GM12892 (cell line): ENCODE results near the gene DYNLT2.
A peak's percentile ranks its signal among the peaks of the same experiment; 100 is the strongest.

Source experiments
- DNase-seq: peaks from one replicate; pipeline ENCODE4 v3.0.0; 2011; ENCODE audit not compliant: insufficient read length
- FAIRE-seq: peaks from 2 replicates; lab custom pipeline; 2011; peaks lifted over from hg19 to GRCh38; lab: Jason Lieb, UNC
- POLR2A ChIP-seq: IDR thresholded peaks from 2 replicates; pipeline ENCODE4 v1.6.1; 2011; ENCODE audit warnings: low read depth, low read length, control low read depth
- POLR2AphosphoS5 ChIP-seq: IDR thresholded peaks from 2 replicates; pipeline ENCODE4 v1.6.1; 2011; ENCODE audit warnings: low read depth, low read length, control low read depth
- TAF1 ChIP-seq: IDR thresholded peaks from 2 replicates; pipeline ENCODE4 v1.6.1; 2011; ENCODE audit warnings: low read depth, mild to moderate bottlenecking, control low read depth, low read length, borderline replicate concordance

Gene DYNLT2

DNA sequence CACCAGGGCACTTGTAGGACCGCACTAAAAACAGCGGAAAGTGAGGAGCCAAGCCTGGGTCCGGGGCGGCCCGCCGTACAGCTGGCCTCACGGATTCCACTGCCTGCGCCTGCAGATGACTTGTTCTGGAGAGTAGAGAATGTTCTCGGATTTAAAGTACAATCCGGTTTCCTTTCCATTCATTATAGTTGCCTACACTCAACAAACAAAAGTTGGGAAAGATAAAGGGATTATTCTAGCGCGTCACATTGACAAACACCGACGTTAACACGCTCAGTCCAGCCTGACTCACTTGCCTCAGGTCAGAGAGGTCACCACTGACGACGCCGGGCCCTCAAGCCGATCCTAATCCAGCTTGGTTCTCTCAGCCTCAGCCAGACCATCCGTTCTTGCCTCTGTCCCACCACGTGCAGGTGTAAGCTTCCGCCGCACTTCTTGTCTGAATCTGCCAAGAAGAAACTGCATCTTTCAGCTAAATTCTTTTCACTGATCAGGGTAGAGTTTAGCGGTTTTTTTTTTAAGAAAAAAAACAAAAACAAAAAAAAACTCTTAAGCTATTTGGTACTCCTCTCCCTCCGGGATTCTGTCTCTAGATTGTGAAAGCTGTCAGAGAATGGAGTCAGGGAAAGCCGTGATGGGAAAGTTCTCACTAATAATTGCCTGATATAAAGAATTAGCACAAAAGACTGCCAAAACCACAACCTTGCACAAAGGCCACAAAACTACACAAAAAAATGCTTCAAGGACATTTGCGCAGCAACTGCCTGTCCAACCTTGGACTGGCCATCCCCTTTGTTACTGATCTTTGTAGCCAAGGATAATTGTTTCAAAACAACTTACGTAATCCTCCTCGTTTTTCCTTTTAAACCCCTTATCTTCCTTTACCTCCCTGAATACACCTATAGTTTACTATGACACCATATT is 26.0 kb downstream of the DYNLT2 start:
- TF ChIP-seq POLR2A = no peak
- TF ChIP-seq POLR2AphosphoS5 = no peak
- no peak for TF ChIP-seq TAF1
- peak; percentile 67 for FAIRE-seq
- DNase-seq = no peak

DNA sequence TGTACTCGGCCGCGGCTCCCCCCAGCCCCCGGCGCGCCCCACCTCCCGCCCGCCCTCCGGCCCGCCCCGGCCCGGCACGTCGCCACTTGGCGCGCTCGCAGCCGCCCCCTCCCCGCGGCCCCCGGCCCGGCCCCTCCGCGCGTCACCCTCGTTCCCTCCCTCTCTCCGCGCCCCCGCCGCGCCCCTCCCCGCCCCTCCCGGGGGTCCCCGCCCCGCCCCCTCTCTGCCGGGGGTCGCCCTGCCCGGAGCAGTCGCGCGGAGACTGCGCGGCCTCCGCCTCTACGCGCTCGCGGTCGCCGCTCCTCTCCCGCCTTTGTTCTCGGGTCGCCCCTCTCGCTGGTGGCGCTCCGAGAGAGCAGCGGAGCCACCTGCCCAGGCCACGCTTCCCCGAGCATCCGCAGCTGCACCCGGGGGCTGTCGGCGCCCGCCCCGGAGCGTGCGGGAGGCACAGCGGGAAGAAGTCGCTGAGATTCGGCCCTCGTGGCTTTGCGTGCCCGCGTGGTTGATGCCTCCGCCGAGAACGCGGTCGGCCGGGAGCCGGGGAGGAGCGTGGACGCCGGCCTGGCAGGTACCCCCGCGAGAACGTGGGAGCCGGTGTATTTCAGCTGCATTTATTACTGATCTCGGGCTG is 26.8 kb downstream of the DYNLT2 start, which contains the start of gene PHF10:
Gene PHF10, minus strand, starts transcription at position 7 of the 631 bp plus-strand sequence. CDS start 569 bp downstream, outside the sequence.
- TF ChIP-seq POLR2AphosphoS5 (no peak), POLR2A (peak; percentile 27; the same call in 1 of the 2 replicates)
- peak; percentile 83 for FAIRE-seq
- peak; percentile 56 for DNase-seq

DNA sequence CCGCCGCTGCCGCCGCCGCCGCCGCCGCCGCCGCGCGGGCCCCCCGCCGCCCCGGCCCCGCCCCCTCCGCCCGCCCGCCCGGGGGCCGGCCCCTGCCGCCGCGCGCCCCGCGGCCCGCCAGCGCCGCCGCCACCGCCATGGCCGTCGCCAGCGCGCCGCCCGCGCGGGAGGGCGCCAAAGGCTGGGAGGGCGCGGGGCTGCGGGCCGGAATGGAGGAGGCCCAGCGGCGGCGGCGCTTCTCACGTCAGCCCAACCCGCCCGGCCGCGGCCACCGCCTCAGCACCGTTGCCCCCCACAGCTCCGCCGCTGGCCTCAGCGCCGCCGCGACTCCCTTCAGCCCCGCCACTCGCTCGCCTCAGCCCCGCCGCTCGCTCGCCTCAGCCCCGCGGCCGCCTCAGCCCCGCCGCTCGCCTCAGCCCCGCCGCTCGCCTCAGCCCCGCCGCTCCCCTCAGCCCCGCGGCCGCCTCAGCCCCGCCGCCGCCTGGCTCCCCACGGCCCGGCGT is 27.3 kb downstream of the DYNLT2 start:
- FAIRE-seq = no peak
- TF ChIP-seq POLR2A (peak; percentile 20; the same call in 1 of the 2 replicates), POLR2AphosphoS5 (no peak)
- peak; percentile 44 for DNase-seq

DNA sequence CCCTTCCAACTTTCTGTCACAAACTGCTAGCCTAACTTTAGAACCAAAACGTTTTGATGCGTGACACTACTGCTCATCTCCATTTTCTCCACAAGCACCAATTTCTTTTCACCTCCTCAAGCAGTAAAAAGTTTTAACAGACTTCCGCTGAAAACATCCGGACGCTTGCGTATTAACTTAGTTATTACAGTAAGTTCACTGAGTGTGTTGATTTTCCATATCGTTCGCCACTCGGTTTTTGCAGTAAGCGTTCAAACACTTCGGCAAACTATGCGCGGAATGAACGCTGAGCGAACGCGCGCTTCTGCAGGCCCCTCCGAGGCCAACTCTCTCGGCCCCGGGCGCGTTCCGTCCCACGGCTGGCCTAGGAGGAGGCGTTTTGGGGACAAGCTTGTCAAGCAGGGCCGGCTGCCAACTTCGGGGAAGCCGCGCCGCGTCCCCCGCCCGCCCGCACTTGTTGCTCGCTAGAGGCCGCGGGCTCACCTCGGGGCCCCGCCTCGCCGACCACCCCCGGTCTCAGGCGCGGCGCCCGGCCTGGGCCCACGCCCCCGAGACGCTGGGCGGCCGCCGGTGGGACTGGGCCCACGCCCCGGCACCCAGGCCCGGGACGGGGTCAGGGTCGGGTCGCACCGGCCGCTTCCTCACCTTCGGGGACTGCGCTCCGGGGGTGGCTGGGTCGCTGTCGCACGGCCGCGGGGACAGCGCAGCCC is 28.0 kb downstream of the DYNLT2 start:
- FAIRE-seq (no peak), DNase-seq (peak; percentile 44)
- TF ChIP-seq POLR2A (no peak), POLR2AphosphoS5 (no peak), TAF1 (no peak)

DNA sequence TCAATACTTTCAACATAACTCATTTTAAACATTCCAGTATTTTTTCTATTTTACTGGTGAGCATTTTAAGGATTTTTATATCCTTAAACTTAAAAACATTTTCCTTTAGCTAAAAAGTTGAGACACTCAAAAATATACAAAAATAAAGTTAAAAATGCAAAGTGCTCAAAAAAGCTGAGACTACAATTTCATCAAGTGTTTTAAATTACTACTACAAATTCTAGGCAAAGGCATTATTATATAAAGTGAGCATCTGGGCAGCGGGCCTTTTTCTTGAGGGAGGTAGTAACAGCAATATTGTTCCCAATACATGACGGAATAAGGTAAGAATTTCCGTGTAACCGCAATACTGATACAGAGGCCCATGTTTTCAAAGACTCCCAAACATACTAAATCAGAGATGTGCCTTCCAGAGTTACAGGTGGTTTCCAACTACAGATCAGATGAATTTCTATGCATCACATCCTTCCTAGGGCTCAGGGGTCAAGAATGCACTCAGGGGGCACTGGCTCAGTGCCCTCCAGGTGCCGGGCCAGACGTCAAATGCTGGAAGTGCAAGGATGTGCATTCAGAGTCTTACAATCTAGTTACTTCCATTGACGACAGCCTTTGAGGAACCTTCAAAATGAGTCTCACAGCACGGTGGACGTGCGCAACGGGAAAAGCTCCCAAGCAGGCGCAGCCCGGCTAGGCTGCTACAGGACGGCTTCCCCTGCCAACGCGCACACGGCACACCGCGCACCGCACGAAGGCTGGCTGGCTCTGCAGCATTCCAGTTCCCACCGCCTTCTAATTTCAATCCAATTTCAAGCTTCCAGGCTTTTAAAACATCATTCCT is 28.8 kb downstream of the DYNLT2 start:
- TF ChIP-seq TAF1 (no peak), POLR2A (peak; percentile 39; the same call in 1 of the 2 replicates), POLR2AphosphoS5 (no peak)
- DNase-seq (no peak), FAIRE-seq (peak; percentile 89)

DNA sequence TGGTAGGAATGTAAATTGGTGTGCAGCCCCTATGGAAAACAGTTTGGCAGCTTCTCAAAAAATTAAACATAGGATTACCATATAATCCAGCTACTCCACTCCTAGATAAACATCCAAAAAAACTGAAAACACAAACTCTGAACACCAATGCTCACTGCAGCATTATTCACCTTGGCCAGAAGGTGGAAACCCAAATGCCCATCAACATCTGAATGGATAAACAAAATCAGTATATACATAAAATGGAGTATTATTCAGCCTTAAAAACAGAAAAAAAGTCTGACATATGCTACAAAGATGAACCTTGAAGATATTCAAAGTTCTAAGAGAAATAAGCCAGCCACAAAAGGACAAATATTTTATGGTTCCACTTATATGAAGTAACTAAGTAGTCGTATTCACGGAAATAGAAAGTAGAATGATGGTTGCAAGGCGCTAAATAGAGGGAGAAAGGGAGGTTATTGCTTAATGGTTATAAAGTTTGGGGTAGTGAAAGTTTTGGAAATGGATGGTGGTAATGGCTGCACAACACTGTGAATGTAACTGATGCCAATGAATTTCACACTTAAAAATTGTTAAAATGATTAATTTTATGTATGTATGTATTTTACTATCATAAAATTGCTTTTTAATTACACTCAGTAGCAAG is 31.0 kb downstream of the DYNLT2 start:
- peak; percentile 63 for FAIRE-seq
- no peak for DNase-seq
- TF ChIP-seq POLR2A = no peak
- TF ChIP-seq POLR2AphosphoS5 = no peak
- no peak for TF ChIP-seq TAF1

DNA sequence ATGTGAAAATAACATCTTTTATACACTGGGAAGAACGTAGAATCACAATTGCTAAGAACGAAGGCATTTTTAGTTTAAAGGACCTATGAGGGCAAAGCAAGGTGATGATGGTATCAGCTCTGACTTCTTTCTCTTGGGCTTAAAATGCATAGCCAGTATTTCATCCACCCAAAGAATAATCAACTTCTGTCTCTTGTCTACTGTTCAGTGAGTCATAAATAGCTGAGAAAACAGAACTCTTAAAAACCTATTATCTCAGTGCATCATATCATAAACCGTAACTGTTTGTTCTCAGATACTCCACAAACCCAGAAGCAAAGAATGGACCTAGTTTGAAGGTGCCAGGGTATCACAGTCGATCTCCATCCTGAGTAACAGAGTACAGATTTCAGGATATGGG is 32.3 kb downstream of the DYNLT2 start:
- TF ChIP-seq POLR2A (no peak), TAF1 (no peak), POLR2AphosphoS5 (no peak)
- DNase-seq (no peak), FAIRE-seq (no peak)

DNA sequence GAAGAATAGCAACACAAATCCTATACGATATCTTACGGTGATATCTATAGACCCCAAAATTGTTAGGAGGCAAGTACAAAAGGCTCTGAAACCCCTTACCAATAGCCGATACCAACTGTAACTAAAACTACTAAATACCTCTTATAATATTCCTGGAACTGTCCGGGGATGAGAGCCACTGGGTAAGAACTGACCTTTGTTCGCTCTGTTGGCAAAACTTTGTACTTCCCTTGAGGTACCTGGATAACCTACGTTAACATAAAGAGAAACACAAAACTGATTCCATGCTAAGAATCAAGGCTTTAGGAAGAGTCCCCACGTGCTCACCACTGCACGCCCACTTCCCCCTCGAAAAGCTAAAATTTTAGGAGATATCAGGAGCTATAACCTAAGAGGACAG is 36.8 kb downstream of the DYNLT2 start:
- no peak for FAIRE-seq
- DNase-seq = no peak
- TF ChIP-seq POLR2AphosphoS5 (no peak), POLR2A (no peak), TAF1 (no peak)

DNA sequence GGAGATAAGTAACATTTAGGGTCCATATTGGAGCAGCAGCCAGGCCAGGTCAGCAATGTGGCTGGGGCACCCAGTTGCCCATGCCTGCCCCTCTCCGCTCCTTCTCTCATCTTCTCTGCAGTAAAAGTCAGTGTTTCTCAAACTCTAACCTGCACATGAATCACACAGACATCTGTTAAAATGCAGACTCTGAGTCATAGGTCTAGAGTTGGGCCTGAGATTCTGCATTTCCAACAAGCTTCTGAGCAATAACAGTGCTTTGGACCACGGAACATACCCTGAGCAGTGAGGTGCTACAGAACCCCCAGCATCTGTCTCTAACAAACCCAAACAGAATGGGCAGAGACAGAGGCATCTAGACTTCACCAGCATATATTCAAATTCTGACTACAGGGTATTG is 37.2 kb downstream of the DYNLT2 start:
- no peak for TF ChIP-seq POLR2AphosphoS5
- no peak for TF ChIP-seq TAF1
- no peak for TF ChIP-seq POLR2A
- DNase-seq (no peak), FAIRE-seq (no peak)

DNA sequence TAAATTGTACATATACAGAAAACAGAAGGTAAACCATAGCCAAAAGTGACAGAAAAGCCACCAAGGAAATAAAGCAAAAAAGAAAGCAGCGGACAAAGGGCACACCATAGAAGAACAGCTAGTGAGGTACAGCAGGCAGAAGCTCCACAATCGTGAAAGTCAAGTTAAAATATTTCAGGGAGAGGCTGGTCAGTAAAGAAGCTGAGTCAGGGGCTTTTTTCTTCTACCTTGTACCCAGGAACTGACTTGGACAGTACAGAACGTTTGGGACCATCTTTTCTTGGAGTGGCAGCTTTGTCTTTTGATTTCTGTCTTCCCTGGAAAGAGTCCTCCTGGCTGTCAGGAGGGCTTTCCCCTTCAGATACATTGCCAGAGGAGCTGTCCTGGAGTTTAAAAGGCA is 41.4 kb downstream of the DYNLT2 start:
- no peak for TF ChIP-seq POLR2A
- TF ChIP-seq POLR2AphosphoS5 = no peak
- no peak for FAIRE-seq
- DNase-seq = no peak
